MM.1S (cell line): Measurements from ENCODE around the gene CYP46A1.

Source experiments
- EZH2 ChIP-seq: fragments of 300-600 bp; sonication (generic); optimal IDR thresholded peaks from 2 replicates; pipeline ENCODE3; 2017; ENCODE audit warnings: low read depth, mild to moderate bottlenecking, antibody characterized with exemption, low read length, mixed read lengths
- EZH2phosphoT487 ChIP-seq: fragments of 300-600 bp; sonication (generic); IDR thresholded peaks from 2 replicates; pipeline ENCODE4 v1.6.1; 2018; ENCODE audit warnings: antibody characterized with exemption, low read length
- TF ChIP-seq, protein P1 (sequence below): fragments of 300-600 bp; sonication (generic); IDR thresholded peaks from 2 replicates; pipeline ENCODE4 v1.5.1; 2016; ENCODE audit warnings: antibody characterized with exemption, low read length, mixed read lengths

DNA sequence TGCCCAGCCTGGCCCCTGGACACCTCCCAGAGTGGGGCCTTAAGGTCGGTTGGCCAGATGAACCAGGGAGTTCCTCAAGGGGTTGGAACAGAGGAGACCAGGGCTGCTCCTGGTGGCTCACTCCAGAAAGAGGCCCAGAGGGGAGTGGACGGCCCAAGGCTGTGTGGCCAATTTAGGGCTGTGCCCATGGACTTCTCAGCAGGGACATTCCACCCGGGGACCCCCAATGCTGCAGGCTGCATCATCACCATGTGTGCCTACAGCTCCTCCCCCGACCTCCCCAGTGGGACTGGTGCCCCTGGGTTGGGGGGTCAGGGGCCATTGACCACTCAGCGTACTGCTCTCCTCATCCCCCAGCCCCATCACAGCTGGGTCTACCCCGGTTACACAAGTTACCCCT, 17.6 kb upstream of the CYP46A1 start:
- TF ChIP-seq, protein P1, sequence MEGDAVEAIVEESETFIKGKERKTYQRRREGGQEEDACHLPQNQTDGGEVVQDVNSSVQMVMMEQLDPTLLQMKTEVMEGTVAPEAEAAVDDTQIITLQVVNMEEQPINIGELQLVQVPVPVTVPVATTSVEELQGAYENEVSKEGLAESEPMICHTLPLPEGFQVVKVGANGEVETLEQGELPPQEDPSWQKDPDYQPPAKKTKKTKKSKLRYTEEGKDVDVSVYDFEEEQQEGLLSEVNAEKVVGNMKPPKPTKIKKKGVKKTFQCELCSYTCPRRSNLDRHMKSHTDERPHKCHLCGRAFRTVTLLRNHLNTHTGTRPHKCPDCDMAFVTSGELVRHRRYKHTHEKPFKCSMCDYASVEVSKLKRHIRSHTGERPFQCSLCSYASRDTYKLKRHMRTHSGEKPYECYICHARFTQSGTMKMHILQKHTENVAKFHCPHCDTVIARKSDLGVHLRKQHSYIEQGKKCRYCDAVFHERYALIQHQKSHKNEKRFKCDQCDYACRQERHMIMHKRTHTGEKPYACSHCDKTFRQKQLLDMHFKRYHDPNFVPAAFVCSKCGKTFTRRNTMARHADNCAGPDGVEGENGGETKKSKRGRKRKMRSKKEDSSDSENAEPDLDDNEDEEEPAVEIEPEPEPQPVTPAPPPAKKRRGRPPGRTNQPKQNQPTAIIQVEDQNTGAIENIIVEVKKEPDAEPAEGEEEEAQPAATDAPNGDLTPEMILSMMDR: no peak
- TF ChIP-seq EZH2phosphoT487: no peak
- no peak for TF ChIP-seq EZH2
